NCI-H128 (cell line): ENCODE measurements around the gene SND1.

Experiments
- DNase-seq: peaks from one replicate; lab custom pipeline; 2025; ENCODE audit not compliant: unreplicated experiment; lab: John Stamatoyannopoulos, UW

The SND1 gene

GRCh38 chr7:128123291-128124037, 471.5 kb downstream of the SND1 start:
- DNase-seq, result no peak

GRCh38 chr7:128124786-128125185, 472.8 kb downstream of the SND1 start:
- DNase-seq, result no peak

GRCh38 chr7:128125816-128126215, 473.8 kb downstream of the SND1 start:
- DNase-seq, result no peak

GRCh38 chr7:128128401-128128800, 476.4 kb downstream of the SND1 start:
- DNase-seq, result no peak

GRCh38 chr7:128129224-128129864, 477.4 kb downstream of the SND1 start:
- no peak for DNase-seq

GRCh38 chr7:128131115-128131514, 479.1 kb downstream of the SND1 start:
- DNase-seq, result no peak

- DNase-seq, result no peak
These were observed 479.7 kb downstream of the SND1 start for GRCh38 chr7:128131731-128132130.

- DNase-seq, result no peak
These were observed 480.6 kb downstream of the SND1 start for GRCh38 chr7:128132426-128133069.

GRCh38 chr7:128135159-128135514, 483.1 kb downstream of the SND1 start:
- DNase-seq, result no peak

GRCh38 chr7:128135515-128136214, 483.7 kb downstream of the SND1 start:
- DNase-seq, result no peak

GRCh38 chr7:128136215-128136597, 484.2 kb downstream of the SND1 start:
- no peak for DNase-seq

GRCh38 chr7:128137181-128137580, 485.2 kb downstream of the SND1 start:
- DNase-seq, result no peak

GRCh38 chr7:128139406-128139805, 487.4 kb downstream of the SND1 start:
- no peak for DNase-seq

GRCh38 chr7:128141683-128142195, 489.7 kb downstream of the SND1 start:
- DNase-seq, result no peak
